Measurements from ENCODE around the gene NOD2.

NOD2 gene

DNA sequence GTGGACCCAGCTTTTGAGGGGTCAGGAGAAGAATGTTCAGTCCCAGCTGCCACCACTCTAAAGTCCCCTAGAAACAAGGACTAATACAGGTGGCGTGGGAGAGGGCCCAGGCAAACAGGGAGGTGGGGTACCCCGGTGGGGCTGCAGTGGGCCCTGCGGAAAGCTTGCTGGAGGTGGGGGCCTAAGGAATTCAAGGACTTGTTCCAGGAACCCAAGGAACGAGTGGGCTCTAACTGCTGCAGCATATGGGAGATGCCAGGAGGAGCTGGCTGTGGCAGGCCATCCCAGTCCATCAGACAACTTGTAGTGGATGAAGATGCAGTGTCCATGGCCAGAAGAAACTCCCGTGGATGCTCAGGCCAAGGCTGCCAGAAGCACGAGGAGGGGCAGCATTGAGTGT lies 22.9 kb upstream of the NOD2 start:
- DNase-seq (ENCODE audit: low read depth) = no peak

DNA sequence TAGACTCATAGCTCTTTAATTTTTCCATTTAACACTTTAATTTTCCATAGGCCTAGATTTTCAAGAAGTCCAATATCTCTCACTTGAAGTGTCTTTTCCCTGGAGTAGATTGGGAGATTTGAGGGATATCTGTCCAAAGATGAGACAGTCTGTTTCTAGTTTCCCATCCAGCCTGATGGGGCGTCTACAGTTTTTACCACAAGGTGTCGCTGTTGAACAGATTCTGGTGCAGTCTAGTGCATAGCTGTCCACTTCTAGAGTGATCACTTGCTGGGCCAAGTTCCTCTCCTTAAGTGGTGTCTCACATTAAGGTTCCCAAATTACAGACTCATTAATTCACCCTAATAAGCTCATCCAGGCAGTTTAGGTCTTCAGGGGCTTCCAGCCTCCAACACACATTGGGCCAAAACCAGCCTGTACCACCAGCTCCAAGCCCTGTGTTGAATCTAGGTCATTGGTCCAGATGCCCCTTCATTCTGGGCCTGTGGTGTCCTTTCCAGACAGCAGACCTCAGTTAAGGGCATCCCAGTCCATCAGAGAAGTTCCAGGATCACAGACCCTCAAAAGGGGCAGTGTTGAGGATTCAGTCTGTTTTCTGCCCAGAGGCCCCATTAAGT lies 21.7 kb upstream of the NOD2 start:
- DNase-seq (ENCODE audit: low read depth) = peak; percentile 36

DNA sequence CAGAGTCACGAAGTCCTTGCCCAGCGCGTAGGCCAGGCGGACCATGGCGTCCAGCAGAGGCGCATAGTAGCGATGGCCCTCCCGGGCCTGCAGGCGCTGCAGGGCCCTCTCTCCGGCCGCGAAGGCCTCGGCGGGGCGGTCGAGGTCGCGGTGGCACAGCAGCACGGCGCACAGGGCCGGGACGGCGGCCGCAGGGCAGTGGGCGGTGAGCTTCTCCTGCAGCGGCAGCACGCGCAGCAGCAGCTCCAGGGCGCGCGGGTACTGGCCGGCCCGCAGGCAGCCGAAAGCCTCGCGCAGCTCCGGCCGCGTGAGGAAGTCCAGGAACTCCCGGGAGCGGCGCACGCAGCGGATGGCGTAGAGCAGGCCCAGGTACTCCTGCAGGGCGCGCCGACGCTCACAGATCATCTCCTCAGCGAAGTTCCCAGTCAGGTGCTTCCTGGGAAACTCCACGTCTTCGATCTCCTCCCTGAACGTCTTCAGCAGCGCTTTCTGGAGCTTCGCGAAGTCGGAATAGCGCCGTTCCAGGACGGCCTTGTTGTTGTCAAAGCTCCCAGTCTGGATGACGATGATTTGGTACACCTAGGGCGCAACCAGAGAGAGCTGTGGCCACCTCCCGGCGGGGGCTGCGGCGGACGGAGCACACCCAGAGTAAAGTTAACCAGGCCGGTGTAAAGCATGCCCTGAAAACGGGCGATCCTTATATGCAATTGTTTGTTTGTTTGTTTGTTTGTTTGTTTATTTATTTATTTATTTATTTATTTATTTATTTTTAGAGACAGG lies 19.7 kb upstream of the NOD2 start:
- no peak for DNase-seq (ENCODE audit: low read depth)

DNA sequence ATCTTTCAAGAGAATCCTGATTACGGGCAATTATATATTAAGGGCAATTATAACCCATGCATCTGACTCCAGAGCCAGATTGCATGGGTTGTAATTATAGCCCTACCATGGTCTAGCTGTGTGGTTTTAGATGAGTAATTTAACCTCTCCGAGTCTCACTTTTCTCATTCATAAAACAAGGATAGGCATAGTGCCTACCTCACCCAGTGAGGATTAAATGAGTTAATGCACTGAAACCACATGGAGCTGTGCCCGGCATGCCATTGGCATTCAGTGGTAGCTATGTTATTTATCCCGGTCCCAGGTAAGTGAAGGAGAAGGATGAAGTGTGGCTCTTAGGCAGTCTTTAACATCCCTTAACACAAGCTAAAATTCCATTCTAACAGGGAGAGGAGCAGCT lies 18.6 kb upstream of the NOD2 start:
- DNase-seq (ENCODE audit: low read depth) = no peak

DNA sequence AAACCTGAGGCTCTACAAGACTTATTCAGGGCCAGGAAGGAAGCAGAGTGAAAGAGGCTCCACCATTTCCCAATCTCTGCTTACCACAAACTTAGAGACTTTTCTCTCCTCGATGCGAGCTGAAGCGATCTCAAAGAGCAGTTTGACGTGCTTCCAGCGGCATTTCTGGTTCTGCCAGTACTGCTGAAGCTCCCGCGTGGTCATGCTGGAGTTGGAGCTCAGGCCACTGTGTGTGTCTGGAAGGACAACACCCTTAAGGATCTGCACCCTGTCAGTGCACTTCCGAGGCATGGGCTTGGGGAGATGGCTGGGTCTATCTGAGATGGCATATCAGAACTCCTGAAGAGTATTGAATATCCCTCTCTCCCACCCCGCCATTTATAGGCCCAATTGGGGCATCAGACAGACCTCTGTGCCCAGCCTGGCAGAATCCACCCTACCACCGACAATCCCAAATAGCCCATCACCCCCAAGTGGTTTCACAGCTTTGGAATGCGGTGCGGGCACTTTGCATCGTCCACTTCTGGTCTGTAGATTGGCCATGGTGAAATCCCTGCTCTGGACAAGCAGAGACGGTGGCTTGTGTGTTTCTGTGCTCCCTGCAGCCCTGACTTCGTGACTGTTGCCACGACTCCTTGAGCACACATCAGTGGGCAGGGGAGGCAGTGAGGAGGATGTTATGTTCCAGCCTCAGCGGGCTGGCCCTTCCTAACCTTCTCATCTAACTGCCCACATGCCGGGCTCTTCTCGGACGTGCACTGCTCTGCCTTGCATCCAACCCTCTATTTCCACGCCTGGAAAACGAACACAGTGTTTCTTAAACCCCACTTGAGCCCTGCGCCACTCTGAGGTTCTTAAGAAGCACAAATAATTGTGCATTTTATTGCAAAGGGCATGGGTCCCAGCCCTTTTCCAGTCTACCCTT lies 17.5 kb upstream of the NOD2 start:
- DNase-seq (ENCODE audit: low read depth) = no peak

DNA sequence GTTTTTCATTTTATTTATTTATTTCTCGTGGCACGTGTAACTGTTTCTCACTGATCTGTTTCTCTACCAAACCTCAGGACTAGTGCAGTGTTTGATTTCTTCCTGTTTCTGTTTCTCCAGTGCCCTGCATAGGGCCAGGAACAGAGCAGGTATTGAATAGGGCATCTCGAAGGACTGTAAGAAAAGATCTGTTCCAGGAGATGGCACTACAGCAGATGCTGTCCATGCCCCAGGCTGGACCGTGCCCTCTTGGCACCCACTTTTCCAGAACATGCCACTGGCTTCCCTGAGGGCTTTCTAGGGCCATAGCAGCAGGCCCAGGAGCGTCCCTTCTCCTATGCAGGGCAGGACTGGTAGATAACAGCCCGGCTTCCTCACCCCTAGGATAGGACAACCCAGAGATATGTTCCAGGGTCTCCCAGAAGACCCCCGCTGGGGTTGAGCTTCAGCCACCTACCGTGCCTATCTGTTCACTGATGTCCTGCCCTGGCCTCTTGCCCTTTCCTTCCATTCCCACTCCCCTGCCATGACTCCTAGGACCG lies 16.7 kb upstream of the NOD2 start:
- DNase-seq (ENCODE audit: low read depth) = no peak

DNA sequence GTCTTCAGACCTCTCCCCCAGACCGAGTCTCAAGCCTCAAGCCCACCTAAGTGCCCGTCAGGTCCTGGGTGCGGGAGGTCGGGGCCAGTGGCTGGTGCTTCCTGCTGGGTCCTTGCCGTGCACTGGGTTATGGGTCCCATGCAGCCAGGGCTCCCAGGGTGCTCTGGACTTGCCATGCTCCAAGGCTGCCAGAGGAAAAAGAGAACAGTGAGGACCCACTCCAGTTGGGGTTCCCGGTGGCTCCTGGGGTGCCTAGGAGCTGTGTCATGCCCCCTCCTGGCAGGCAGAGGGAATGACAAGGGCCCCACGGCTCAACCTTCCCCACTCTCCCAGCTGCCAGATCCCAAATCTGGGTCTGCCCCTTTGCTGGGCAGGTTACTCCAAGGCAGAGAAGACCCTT lies 16.1 kb upstream of the NOD2 start:
- DNase-seq (ENCODE audit: low read depth) = no peak

DNA sequence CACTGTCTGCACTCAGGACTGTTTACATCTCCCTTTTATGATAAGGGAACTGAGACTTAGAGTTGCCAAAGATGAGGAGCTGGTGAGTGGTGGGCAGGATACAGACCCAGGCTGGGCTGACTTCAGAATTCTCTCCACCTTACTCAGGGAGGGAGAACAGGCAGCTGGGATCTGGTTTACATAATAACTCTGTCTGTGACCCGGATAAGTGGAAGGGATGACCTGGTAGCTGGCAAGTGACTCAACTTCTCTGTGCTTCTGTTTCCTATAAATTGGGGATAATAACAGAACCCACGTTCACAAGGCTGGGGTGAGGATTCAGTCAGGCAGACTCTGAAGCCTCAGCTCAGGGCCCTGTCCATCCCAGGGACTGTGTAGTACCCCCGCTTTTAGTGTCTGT lies 14.9 kb upstream of the NOD2 start:
- no peak for DNase-seq (ENCODE audit: low read depth)

DNA sequence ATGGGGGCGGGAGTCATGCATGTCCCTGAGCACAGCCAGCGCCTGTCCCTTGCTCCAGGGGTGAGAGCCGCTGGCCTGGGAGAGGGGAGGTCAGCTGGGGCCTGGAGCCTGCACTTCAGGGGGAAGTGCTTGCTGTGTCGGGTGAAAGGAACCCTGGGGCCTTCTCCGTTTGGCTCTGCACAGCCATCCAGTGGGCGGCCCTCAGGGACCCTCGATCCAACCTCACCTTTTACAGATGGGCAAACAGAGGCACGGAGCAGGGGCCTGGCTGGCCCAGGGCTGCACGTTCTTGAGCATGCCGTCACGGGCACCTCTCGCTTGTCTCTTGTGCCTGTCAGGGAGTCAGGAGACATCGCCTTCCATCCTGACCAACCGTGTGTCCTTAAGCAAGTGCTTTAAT lies 14.1 kb upstream of the NOD2 start:
- no peak for DNase-seq (ENCODE audit: low read depth)

DNA sequence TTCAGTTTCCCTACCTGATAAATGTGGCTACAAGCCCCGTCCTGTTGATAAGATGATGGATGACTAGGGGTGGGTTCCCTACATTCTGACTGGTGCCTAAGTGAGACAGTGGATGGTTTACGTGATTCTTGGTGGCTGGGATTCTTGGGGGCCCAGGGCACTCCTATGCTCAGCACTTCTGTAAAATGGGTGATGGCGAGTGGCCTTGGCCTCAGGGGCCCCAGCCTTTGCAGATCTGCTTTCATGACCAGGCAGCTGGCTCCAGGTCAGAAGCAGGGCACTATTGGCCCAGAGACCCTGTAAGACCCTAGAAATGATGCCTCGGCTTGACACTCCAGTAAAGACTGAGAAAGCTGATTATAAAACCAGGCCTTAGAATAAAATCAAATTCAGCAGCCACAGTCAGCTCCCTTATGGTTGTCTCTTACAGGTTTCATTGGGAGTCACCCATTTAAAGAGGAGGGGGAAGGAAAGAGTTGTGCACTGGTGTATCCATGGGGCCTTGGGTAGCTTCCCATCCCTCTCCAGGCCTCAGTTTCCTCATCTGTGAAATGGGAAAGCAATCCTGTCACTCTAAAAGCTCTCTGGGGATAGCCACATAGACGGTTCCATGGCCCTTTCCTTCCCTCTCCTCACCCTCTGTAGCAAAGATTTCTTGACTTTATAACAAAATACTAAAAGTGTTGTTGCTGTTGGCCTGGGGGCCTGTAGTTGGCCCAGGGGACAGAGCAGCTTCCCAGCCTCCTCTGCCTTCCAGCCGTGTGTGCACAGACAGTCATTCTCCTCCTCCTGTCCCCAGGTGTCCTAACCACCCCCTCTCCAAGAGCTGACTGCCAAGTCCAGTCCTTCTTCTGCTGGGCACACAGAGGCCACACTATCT lies 13.5 kb upstream of the NOD2 start:
- DNase-seq (ENCODE audit: low read depth) = no peak

DNA sequence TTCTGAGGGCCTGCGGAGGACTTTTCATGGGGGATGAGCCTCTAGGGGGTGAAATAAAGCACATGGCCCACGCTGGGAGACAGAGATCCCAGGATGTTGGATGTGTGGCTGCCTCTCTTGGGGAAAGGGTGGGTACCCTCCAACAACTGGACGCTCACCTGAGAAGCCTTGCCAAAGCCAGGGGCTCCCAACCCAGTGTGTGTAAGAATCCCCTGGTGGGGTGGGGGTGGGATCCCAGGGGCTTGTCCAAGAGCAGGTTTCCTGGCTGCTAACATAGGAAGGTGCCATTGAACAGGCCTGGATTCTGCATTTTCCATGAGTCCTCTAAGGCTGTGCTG lies 12.9 kb upstream of the NOD2 start:
- no peak for DNase-seq (ENCODE audit: low read depth)

DNA sequence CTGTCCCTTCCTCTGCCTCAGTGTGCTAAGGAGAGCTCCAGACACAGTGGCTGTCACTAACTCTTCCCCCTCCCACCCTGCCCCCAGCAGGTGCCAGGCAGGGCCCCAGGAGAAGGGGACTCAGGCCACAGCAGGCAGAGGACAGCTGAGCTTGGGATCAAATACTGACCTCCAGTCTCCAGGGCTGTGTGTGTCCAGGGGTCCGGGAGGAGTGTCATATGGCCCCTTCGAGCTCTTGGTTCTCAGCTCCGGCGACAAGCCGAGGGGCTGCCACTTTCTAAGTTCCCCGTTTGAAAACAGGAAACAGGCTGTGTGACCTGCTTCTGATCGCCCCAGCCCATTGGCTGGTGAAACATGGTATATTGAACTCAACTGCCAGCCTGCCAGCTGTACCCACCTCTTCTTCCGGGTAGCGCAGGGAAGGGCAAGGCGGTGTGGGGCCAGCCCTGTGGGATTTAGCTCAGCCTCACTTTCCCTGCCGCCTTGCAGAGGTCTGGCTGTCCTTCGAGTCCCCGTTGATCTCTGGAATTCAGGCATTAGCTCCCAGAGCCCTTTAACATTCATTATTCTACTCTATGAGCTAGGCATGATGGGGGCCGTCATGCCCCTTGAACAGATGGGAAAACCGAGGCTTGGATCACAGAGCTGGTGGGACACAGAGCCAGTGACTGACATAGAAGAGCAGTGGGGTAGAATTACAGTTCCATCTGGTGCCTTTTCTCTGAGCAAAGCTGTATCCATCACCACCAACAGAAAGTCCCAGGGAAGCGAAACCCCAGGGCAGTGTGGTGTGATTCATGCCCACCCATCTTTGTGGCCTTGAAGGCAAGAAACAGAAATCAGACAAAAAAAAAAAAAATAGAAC lies 12.2 kb upstream of the NOD2 start, which contains the start of gene SNX20:
SNX20 (minus strand) TSS at position 292 of the 865 bp plus-strand sequence. CDS start 3,786 bp downstream, outside the sequence.
- no peak for DNase-seq (ENCODE audit: low read depth)

DNA sequence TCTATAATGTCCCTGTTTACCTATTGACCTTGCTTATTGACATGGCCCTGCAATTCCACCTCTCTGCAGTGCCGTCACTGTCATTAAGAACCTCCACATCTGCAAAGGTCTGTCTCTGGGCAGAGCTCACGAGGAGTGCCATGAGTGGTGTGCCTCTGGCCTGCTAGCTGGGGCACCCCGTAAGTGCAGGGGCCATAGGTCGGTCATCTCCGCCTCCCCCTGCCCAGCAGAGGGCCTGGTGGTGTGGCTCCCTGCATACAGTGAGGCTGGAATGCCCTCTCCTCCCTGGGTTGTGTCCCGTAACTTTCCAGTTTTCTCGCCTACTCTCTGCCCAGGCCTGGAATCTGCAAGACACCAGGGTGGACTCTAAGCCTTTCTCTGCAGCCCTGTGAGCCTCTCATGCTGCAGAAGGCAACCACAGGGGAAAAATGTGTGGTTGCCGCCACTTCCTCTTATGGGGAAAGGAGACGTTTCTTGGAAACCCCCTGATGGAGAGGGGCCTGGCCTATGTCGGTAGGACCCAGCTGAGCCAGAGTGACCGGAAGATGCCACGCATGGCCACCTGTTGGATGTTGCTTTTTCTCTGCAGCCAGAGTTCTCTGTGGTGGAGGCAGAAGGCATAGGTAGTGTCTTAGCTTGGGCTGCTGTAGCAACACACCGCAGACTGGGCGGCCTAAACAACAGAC lies 9.6 kb upstream of the NOD2 start:
- DNase-seq (ENCODE audit: low read depth) = no peak

DNA sequence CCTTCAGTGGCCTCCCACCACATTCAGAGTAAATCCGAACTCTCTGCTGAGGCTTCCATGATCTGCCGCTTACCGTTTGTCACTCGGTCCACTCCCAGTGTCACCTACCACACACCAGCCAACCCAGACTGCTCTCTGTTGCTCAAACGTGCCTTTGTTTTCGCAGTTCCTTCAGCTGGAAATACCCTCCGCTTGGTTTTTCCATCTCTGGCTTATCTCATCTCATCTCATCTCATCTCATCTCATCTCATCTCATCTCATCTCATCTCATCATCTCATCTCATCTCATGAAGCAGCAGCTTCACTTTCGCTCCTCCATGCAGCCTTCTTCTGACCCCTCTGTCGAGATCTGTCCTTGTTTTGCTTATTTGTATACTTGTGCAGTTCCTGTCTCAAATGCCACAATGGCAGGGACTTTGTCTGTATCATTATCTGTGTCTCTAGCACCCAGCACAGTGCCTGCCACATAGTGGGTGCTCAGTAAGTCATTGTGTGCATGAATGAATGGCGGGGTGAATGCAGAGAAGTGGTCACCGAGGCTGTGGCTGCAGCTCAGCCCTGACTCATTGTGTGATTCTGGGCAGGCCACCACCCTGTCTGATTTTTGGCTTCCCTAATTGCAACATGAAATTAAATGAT lies 8.5 kb upstream of the NOD2 start:
- no peak for DNase-seq (ENCODE audit: low read depth)

DNA sequence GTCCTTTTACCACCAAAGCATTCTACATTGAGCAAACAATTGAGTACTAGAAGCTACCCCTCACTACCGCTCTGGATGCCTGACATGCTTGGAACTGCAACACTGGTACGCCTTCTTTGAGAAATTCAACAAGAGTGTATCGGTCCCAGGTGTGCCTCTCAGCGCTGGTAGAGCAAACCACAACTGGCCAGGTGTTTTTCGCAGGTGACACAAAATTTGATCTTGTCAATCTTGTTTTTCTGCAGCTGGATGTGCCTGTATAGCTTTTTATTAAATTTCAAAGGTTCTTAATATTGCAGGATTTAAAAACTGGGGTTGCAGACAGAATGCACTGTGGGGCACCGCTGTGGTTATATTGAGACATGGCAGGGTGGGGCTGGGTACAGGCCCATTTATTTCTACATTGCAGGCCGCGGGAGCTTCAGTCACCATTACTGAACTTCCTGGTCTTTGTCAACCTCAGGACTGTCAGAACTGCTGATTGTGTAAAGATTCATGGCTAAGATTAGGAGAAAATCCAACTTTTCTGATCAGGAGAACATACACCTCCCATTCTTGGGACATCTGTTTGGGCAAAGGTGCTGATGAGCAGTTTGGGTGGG lies 7.8 kb upstream of the NOD2 start:
- no peak for DNase-seq (ENCODE audit: low read depth)

DNA sequence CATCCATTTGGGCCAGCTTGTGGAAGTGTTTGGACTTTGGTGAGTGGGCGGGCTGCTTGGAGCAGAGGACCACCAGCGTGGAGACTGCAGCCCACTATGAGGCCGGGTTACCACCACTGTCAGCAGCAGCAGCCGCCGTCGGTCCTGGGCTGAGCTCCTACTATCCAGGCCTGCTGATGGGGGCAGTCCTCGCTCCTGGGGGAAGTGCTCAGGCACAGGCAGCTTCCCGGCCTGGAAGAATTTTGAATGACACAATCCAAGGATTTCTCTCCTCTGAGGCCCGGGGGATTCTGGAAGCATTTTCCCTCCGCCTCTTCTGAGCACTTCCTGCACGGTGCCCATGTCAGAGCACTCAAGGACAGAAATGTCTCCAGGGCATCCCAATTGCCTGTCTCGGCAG lies 5.3 kb upstream of the NOD2 start:
- DNase-seq (ENCODE audit: low read depth) = no peak

DNA sequence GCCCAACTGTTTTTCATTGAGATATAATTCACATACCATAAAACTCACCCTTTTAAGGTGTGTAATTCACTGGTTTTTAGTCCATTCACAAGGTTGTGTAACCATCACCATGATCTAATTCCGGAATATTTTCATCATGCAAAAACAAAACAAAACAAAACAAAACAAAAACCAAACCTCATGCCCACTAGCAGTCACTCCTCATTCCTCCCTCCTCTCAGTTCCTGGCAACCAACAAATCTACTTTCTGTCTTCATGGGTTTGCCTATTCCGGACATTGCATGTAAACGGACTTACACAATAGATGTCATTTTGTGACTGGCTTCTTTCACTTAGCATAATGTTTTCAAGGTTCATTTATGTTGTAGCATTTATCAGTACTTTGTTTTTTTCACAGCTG lies 4.5 kb upstream of the NOD2 start:
- no peak for DNase-seq (ENCODE audit: low read depth)

DNA sequence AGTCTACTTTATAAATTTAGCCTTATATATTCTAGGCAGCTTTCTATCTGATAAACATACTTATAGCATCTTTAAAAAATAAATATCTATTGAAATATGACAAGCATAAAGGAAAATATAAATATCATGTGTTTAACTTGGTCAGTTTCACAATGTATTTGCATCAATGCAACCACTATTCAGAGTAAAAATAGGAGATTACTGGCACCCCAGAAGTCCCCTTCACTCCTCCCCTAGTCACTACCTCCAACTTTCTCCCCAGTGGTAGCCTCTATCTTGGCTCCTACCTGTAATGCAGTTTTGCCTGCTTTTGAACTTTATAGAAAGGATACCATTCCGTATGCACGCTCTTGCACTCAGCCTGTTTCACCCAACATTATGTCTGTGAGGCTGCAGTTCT lies 3.2 kb upstream of the NOD2 start:
- DNase-seq (ENCODE audit: low read depth) = no peak

DNA sequence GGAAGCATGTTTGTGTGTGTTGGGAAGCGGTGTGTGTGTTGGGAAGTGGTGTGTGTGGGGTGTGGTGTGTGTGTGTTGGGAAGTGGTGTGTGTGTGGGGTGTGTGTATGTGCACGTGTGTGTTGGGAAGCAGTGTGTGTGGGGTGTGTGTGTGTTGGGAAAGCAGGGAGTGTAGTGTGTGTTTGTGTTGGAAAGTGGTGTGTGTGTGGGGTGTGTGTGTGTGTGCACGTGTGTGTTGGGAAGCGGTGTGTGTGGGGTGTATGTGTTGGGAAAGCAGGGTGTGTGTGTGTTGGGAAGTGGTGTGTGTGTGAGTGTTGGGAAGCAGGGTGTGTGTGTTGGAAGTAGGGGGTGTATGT lies 785 bp upstream of the NOD2 start:
- DNase-seq (ENCODE audit: low read depth) = no peak

Measured in amniotic epithelial cell (primary cell).